ENCODE data around the gene PCYT2. TPM values are rescaled to one million over a fixed set of nuclear protein-coding genes. Genes with fewer than 3 reads are reported as not detected.

Gene PCYT2
- total and polyA plus RNA-seq, 9 of the 15 experiments (the other 6 are each of a cell fraction or from before 2014, with no cell fraction given) = 0.92 to 134 (median 82.5) TPM

- TF ChIP-seq, protein P1, sequence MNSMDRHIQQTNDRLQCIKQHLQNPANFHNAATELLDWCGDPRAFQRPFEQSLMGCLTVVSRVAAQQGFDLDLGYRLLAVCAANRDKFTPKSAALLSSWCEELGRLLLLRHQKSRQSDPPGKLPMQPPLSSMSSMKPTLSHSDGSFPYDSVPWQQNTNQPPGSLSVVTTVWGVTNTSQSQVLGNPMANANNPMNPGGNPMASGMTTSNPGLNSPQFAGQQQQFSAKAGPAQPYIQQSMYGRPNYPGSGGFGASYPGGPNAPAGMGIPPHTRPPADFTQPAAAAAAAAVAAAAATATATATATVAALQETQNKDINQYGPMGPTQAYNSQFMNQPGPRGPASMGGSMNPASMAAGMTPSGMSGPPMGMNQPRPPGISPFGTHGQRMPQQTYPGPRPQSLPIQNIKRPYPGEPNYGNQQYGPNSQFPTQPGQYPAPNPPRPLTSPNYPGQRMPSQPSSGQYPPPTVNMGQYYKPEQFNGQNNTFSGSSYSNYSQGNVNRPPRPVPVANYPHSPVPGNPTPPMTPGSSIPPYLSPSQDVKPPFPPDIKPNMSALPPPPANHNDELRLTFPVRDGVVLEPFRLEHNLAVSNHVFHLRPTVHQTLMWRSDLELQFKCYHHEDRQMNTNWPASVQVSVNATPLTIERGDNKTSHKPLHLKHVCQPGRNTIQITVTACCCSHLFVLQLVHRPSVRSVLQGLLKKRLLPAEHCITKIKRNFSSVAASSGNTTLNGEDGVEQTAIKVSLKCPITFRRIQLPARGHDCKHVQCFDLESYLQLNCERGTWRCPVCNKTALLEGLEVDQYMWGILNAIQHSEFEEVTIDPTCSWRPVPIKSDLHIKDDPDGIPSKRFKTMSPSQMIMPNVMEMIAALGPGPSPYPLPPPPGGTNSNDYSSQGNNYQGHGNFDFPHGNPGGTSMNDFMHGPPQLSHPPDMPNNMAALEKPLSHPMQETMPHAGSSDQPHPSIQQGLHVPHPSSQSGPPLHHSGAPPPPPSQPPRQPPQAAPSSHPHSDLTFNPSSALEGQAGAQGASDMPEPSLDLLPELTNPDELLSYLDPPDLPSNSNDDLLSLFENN (IDR thresholded peaks at IDR 0.05; ENCODE audit: low read depth in 2 of 2, low read length in 2 of 2) = no peak
- TF ChIP-seq CBX1 (IDR thresholded peaks at IDR 0.05; ENCODE audit: low read depth) = peak; percentile 41; the same call in 1 of the 2 replicates
- 0 out of 2 replicates have a peak, but pooled peaks have one; percentile 39 for TF ChIP-seq ZC3H4 (CRISPR knock-in tag; IDR thresholded peaks at IDR 0.05; ENCODE audit: borderline replicate concordance)
- TF ChIP-seq ZBTB33 (CRISPR knock-in tag; IDR thresholded peaks at IDR 0.05) = peak; percentile 75
- peak; percentile 78 for TF ChIP-seq POLR2G (IDR thresholded peaks at IDR 0.05; ENCODE audit: low read depth, low read length)
- TF ChIP-seq HMGN3 (IDR thresholded peaks at IDR 0.05; ENCODE audit: borderline replicate concordance, extremely low read depth, insufficient read length, low read depth, low read length) = peak; percentile 72
- peak; percentile 67; the same call in 1 of the 2 replicates for TF ChIP-seq ZNF780A (CRISPR knock-in tag; IDR thresholded peaks at IDR 0.05)
- TF ChIP-seq, protein P2, sequence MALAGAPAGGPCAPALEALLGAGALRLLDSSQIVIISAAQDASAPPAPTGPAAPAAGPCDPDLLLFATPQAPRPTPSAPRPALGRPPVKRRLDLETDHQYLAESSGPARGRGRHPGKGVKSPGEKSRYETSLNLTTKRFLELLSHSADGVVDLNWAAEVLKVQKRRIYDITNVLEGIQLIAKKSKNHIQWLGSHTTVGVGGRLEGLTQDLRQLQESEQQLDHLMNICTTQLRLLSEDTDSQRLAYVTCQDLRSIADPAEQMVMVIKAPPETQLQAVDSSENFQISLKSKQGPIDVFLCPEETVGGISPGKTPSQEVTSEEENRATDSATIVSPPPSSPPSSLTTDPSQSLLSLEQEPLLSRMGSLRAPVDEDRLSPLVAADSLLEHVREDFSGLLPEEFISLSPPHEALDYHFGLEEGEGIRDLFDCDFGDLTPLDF (CRISPR knock-in tag; IDR thresholded peaks at IDR 0.05) = no peak
- TF ChIP-seq ETV1 (tag; conservative IDR thresholded peaks at IDR 0.05; ENCODE audit: low read depth) = no peak
- TF ChIP-seq CXXC5 (CRISPR knock-in tag; IDR thresholded peaks at IDR 0.05) = peak; percentile 75
- peak; percentile 37 for TF ChIP-seq POLR2H (tag; IDR thresholded peaks at IDR 0.05; ENCODE audit: low read depth)
- TF ChIP-seq, protein P3, sequence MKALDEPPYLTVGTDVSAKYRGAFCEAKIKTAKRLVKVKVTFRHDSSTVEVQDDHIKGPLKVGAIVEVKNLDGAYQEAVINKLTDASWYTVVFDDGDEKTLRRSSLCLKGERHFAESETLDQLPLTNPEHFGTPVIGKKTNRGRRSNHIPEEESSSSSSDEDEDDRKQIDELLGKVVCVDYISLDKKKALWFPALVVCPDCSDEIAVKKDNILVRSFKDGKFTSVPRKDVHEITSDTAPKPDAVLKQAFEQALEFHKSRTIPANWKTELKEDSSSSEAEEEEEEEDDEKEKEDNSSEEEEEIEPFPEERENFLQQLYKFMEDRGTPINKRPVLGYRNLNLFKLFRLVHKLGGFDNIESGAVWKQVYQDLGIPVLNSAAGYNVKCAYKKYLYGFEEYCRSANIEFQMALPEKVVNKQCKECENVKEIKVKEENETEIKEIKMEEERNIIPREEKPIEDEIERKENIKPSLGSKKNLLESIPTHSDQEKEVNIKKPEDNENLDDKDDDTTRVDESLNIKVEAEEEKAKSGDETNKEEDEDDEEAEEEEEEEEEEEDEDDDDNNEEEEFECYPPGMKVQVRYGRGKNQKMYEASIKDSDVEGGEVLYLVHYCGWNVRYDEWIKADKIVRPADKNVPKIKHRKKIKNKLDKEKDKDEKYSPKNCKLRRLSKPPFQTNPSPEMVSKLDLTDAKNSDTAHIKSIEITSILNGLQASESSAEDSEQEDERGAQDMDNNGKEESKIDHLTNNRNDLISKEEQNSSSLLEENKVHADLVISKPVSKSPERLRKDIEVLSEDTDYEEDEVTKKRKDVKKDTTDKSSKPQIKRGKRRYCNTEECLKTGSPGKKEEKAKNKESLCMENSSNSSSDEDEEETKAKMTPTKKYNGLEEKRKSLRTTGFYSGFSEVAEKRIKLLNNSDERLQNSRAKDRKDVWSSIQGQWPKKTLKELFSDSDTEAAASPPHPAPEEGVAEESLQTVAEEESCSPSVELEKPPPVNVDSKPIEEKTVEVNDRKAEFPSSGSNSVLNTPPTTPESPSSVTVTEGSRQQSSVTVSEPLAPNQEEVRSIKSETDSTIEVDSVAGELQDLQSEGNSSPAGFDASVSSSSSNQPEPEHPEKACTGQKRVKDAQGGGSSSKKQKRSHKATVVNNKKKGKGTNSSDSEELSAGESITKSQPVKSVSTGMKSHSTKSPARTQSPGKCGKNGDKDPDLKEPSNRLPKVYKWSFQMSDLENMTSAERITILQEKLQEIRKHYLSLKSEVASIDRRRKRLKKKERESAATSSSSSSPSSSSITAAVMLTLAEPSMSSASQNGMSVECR (CRISPR knock-in tag; IDR thresholded peaks at IDR 0.05) = no peak
- peak; percentile 57 for TF ChIP-seq RB1 (IDR thresholded peaks at IDR 0.05; ENCODE audit: low read depth)
Measured at GRCh38 chr17:81902023-81902652, 9.1 kb downstream of the PCYT2 start, which contains the start of gene NPB (continued).
